GM10266 (cell line): Measurements from ENCODE around the gene PRKCB.

Source experiments
- DNase-seq: peaks from one replicate; pipeline ENCODE4 v3.0.0; 2012; ENCODE audit errors: extremely low spot score
- TF ChIP-seq, protein P1 (sequence below): IDR thresholded peaks from 2 replicates; pipeline ENCODE4 v1.5.1; 2012; ENCODE audit warnings: mild to moderate bottlenecking, low read depth; ENCODE audit not compliant: control insufficient read depth, insufficient read depth; ENCODE audit errors: missing control alignments

The PRKCB gene

DNA sequence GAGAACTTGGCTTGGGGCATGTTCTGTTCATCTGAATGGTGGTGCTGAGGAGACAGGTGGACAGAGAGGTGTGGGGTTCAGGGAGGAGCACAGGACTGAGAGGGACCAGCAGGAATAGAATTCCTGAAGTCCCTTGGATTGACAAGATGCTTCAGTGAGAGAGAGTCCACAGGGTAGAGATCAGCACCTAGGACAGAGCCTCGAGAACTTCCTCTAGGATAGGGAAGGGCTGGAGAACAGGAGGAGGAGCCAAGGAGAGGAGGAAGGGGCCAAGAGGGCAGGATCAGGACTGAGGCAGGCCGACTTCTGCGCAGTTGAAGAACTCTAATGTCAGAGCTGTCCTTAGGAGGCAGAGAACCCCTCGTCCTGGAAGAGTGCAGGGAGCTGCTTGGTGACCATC is 138.4 kb downstream of the PRKCB start:
- TF ChIP-seq, protein P1, sequence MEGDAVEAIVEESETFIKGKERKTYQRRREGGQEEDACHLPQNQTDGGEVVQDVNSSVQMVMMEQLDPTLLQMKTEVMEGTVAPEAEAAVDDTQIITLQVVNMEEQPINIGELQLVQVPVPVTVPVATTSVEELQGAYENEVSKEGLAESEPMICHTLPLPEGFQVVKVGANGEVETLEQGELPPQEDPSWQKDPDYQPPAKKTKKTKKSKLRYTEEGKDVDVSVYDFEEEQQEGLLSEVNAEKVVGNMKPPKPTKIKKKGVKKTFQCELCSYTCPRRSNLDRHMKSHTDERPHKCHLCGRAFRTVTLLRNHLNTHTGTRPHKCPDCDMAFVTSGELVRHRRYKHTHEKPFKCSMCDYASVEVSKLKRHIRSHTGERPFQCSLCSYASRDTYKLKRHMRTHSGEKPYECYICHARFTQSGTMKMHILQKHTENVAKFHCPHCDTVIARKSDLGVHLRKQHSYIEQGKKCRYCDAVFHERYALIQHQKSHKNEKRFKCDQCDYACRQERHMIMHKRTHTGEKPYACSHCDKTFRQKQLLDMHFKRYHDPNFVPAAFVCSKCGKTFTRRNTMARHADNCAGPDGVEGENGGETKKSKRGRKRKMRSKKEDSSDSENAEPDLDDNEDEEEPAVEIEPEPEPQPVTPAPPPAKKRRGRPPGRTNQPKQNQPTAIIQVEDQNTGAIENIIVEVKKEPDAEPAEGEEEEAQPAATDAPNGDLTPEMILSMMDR, result no peak
- no peak for DNase-seq

DNA sequence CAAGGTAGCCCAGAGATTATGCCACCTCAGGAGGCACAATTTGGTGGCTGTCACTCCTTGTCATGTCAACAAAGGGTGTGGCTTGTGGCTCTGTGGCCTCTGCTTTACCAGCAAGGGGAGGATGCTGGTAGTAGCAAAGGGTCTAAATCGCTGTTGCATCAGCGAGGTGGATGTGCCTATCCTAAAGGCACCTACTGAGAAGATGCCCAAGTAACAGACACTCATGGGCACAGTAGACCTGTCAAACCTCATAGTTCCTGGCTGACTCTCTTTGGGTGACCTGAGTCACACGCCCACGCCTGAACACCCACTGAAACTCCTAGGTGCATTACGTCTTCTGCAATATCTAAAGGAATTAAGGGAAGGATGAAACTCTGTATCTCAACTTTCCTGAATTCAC is 139.5 kb downstream of the PRKCB start:
- TF ChIP-seq, protein P1, result no peak
- DNase-seq, result no peak

DNA sequence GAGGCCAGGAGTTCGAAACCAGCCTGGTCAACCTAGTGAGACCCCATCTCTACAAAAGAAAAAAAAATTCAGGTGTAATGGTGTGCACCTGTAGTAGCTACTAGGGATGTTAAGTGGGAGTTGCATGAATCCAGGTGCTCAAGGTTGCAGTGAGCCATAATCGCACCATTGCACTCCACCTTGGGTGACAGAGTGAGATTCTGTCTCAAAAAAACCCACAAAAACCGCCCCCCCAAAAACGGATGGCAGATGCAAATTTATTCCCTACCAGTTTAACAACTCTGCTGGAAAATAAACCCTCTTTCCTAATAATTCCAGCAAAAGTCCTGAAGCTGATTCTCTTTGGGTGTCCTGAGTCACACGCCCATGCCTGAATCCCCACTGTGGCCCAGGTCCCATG is 140.3 kb downstream of the PRKCB start:
- TF ChIP-seq, protein P1, result no peak
- no peak for DNase-seq

DNA sequence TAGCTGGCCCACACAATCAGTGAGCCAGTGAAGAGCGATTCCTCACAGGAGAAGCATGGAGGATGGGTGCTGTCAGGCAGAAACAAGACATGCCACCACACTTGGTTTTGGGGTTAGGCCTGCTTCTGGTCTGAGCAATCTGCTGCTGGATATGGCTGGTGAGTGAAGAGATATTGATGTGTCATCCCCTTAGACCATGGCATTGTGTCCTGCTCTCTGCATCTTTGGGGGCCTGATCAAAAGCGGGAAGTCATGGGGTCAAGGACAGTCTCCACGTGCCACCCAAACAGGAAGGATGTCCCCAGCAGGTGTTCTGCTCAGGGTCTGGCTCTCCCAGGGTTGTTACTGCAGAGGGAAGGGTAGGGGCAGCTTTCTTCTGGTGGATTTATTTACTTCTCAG is 140.7 kb downstream of the PRKCB start:
- TF ChIP-seq, protein P1, result no peak
- no peak for DNase-seq

DNA sequence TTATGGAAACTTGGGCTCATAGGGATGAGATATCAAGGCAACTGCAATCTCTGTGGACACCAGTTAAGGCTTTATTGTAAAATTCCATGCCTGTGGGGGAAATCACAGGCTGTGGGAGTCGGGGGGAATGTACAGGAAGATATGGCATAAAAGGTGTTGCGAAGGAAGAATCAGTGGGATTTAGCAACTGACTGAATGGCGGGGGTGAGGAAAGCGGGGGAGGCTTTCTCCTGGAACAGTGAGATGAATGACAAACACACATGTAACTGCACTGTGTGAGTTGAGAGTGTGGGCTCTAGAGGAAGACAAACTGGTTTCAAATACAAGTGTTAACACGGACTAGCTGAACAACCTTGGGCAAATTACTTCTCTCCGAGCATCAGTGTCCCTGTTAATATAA is 143.7 kb downstream of the PRKCB start:
- TF ChIP-seq, protein P1, result no peak
- no peak for DNase-seq

DNA sequence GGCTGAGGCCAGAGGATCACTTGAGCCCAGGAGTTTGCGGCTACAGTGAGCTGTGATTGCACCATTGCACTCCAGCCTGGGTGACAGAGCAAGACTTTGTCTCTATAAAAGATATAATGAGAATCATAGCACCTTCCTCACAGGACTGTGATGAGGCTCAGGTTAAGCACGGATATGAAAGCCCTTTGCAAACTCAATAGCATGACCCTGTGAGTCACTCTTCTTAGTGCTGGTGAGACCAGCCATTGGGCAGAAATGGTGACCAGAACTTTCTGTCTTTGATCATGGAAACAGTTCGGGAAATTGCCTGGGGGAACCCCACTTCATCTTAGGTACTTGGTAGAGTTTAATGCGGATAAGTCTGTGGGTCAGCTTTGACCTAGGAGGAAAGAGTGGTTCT is 144.2 kb downstream of the PRKCB start:
- TF ChIP-seq, protein P1, result no peak
- DNase-seq, result no peak

DNA sequence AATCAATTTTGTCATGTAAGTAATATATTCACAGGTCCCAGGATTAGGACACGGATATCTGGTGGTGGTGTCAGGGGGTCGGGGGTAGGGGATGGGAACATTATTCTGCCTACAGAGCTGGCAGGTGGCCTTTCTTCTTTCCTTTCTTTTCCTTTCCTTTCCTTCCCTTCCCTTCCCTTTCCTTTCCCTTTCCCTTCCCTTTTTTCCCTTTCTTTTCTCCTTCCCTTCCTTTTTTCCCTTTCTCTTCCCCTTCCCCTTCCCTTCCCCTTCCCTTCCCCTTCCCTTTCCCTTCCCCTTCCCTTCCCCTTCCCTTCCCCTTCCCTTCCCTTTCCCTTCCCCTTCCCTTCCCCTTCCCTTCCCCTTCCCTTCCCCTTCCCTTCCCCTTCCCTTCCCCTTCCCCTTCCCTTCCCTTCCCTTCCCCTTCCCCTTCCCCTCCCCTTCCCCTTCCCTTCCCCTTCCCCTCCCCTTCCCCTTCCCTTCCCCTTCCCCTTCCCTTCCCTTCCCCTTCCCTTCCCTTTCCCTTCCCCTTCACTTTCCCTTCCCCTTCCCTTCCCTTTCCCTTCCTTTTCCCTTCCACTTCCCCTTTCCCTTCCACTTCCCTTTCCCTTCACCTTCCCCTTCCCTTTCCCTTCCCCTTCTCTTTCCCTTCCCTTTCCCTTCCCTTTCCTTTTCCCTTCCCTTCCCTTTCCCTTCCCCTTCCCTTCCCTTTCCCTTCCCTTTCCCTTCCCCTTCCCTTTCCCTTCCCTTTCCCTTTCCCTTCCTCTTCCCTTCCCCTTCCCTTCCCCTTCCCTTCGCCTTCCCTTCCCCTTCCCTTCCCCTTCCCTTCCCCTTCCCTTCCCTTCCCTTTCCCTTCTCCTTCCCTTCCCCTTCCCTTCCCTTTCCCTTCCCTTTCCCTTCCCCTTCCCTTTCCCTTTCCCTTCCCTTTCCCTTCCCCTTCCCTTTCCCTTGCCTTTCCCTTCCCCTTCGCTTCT is 145.9 kb downstream of the PRKCB start:
- TF ChIP-seq, protein P1, result no peak
- DNase-seq, result no peak
